IPS-18a (cell line): ENCODE data around the gene SACS.
"Not testable (repeated sequence)": the region's sequence is repeated elsewhere in the genome, so short reads cannot be mapped to it uniquely, and the experiment has no call there.

Experiments
- H3K27ac ChIP-seq: one replicate; pipeline ENCODE4 v1.5.1; 2013; ENCODE audit warnings: low read length
- H3K27me3 ChIP-seq: one replicate; pipeline ENCODE4 v1.6.1; 2013; ENCODE audit warnings: mild to moderate bottlenecking, low read length; ENCODE audit not compliant: control insufficient read depth, insufficient read depth
- H3K36me3 ChIP-seq: one replicate; pipeline ENCODE4 v1.6.1; 2013; ENCODE audit warnings: low read depth, low read length; ENCODE audit not compliant: control insufficient read depth
- H3K4me1 ChIP-seq: one replicate; pipeline ENCODE4 v1.6.1; 2013; ENCODE audit warnings: low read depth, low read length; ENCODE audit not compliant: control insufficient read depth
- H3K4me3 ChIP-seq: one replicate; pipeline ENCODE4 v1.5.1; 2013; ENCODE audit warnings: low read length
- H3K9ac ChIP-seq: one replicate; pipeline ENCODE4 v1.6.1; 2013; ENCODE audit warnings: mild to moderate bottlenecking, low read length, moderate library complexity
- H3K9me3 ChIP-seq: one replicate; pipeline ENCODE4 v1.6.1; 2013; ENCODE audit warnings: low read depth, low read length; ENCODE audit not compliant: control insufficient read depth

The SACS gene

DNA sequence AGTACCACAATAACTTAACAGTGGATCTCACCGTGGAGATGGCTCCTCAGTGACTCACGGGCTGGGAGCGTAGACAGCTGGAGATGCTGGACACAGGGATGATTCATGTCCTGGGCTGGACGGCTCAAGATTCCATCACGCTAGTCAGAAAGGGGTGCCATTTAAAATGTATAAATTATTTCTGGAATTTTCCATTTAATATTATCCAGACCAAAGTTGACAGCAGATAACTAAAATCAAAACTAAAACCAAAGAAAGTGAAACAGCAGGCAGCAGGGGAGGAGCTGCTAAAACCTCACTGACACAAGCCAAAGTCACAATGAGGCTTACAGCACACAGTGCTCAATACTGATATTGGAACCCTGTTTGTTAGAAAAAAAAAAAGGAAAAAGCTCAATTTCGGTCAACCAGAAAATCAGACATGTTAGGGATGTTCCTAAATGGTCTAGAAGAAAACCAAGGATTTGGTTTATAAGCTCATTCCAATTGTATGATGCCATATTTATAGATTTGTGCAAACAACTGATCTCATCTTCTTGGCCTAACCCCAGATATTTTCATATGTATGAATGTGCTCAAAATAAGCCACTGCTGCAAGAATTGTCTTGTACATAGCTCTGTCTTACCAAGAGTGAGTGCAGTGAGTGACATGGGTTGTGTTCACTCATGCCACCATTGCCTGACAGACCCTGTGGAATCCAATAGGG is 111.8 kb downstream of the SACS start:
- no peaks in the 10 kb centered on the region for H3K27me3 ChIP-seq
- peaks cover 16% of the 10 kb centered on the region for H3K4me1 ChIP-seq
- no peaks in the 10 kb centered on the region for H3K36me3 ChIP-seq
- no peak overlapping the region for H3K9ac ChIP-seq
- H3K4me3 ChIP-seq, result no peak overlapping the region
- H3K9me3 ChIP-seq, result no peaks in the 10 kb centered on the region
- no peak overlapping the region for H3K27ac ChIP-seq

DNA sequence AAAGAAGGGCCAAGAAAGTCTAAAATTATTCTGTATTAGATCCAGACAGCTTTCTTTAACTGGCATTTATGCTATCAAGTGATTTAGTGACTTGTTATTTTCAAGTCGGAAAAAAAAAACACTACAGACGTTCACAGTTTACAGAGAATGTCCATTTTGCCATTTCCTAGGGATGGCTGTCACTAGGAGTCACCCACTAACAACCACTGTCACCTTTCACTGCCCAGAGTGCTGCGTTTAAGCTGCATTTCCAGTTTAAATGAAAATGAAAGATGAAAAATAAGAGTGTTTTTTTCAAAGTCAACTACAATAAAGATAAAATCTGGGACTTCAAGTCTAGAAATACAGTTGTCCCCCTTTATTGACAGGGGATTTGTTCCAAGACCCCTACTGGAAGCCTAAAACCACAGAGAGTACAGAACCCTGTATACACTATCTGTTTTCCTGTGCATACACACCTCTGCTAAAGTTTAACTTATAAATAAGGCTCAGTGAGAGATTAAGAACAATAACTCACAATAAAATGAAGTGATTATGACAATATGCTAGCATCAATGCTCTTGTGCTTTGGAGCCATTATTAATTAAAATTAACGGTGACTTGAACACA is 112.5 kb downstream of the SACS start:
- Histone ChIP-seq H3K4me1 (peaks cover 16% of the 10 kb centered on the region), H3K27ac (no peak overlapping the region), H3K4me3 (no peak overlapping the region), H3K9me3 (no peaks in the 10 kb centered on the region), H3K36me3 (no peaks in the 10 kb centered on the region), H3K27me3 (no peaks in the 10 kb centered on the region), H3K9ac (no peak overlapping the region)

DNA sequence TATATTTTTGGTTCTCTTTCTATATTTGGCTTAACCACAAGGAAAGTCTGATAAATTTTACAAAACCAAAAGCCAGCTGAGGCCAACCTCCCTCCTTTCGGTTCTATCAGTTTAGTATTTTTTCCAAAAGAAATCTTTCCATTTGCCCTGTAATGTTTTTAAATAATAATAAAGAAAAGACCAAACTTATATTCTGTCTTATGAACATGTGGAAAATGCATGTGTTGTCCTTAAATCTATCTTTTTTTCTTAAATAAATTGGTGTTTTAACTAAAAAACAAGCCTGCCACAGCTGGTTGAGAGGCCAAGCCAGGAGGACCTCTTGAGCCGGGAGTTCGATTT is 113.6 kb downstream of the SACS start:
- no peaks in the 10 kb centered on the region for H3K36me3 ChIP-seq

DNA sequence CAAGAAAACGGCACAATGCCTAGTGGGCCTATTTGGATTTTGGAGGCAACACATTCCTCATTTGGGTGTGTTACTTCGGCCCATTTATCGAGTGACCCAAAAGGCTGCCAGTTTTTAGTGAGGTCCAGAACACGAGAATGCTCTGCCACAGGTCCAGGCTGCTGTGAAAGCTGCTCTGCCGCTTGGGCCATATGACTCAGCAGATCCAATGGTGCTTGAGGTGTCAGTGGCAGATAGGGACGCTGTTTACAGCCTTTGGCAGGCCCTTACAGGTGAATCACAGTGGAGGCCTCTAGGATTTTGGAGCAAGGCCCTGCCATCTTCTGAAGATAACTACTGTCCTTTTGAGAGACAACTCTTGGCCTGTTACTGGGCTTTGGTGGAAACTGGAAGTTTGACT is 118.7 kb downstream of the SACS start:
- H3K9me3 ChIP-seq, H3K27ac ChIP-seq, H3K4me1 ChIP-seq, H3K36me3 ChIP-seq, H3K9ac ChIP-seq, H3K27me3 ChIP-seq, H3K4me3 ChIP-seq: not testable (repeated sequence)

More for the DNA sequence above, 113.6 kb downstream of the SACS start:
- peaks cover 16% of the 10 kb centered on the region for H3K4me1 ChIP-seq
- no peak overlapping the region for H3K27ac ChIP-seq
- no peaks in the 10 kb centered on the region for H3K9me3 ChIP-seq
- no peaks in the 10 kb centered on the region for H3K27me3 ChIP-seq
- H3K9ac ChIP-seq, result no peak overlapping the region
- H3K4me3 ChIP-seq, result no peak overlapping the region

DNA sequence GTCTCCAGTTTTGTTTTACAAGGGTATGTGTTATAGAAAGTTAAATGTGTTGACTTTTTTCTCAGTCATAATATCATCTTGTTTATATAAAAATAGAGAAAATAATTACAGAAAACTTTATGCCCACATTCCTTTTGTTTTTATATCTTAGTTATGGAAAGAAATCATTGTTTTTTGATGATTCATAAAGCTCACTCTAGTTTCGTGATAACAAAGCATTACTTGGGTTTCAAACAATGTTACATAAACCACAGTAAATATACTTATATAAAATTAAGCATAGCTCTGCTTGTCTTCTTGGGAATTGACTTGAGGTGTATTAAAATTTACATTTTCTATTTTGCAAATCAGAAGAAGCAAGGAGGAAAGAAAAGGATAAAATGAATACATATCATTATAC is 140.9 kb downstream of the SACS start:
- H3K4me3 ChIP-seq, result no peak overlapping the region
- H3K27ac ChIP-seq, result no peak overlapping the region
- no peaks in the 10 kb centered on the region for H3K9me3 ChIP-seq
- H3K4me1 ChIP-seq, result no peaks in the 10 kb centered on the region
- no peaks in the 10 kb centered on the region for H3K36me3 ChIP-seq
- H3K27me3 ChIP-seq, result no peaks in the 10 kb centered on the region
- no peak overlapping the region for H3K9ac ChIP-seq

DNA sequence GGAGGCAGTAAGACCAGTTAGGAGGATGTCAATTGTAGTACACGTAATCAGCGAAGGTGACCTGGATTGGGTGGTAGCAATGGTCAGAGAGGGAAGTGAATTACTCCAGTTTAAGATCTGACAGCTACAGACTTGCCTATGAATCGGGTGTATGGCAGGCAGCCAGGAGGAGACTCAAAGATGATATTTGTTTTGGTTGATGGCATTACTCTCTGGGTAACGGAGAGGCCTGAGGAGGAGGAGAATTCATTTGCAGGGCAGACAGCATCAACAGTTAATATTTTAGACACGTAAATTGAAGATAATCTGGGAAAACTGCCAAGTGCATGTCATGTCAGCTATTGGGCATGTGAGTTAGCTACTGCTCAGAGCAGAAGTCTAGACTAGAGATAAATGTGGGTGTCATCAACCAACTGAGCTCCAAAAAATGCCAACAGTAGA is 143.6 kb downstream of the SACS start:
- Histone ChIP-seq H3K27me3 (no peaks in the 10 kb centered on the region), H3K4me3 (no peak overlapping the region), H3K27ac (no peak overlapping the region), H3K9me3 (no peaks in the 10 kb centered on the region), H3K36me3 (no peaks in the 10 kb centered on the region), H3K9ac (no peak overlapping the region), H3K4me1 (no peaks in the 10 kb centered on the region)

DNA sequence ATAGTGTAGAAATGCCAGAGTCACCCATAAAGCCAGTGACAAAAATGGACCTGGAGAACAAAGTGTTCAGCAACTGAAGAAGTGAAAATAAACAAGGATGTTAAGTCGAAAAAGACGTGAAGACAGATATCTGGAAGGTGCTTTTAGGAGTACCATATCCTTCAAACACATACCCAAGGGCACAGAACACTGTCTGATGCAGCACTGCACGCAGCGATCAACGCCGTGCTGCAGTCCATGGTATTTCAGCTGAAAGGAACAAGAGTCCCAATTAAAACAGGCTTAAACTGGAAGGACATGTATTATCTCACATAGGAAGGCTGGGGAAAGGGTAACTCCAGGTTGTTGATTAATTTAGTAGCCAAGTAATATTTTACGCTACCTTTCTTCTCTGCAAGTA is 144.5 kb downstream of the SACS start:
- no peak overlapping the region for H3K4me3 ChIP-seq
- H3K27me3 ChIP-seq, result no peaks in the 10 kb centered on the region
- H3K27ac ChIP-seq, result no peak overlapping the region
- H3K4me1 ChIP-seq, result no peaks in the 10 kb centered on the region
- H3K9me3 ChIP-seq, result no peaks in the 10 kb centered on the region
- H3K36me3 ChIP-seq, result no peaks in the 10 kb centered on the region
- H3K9ac ChIP-seq, result no peak overlapping the region

DNA sequence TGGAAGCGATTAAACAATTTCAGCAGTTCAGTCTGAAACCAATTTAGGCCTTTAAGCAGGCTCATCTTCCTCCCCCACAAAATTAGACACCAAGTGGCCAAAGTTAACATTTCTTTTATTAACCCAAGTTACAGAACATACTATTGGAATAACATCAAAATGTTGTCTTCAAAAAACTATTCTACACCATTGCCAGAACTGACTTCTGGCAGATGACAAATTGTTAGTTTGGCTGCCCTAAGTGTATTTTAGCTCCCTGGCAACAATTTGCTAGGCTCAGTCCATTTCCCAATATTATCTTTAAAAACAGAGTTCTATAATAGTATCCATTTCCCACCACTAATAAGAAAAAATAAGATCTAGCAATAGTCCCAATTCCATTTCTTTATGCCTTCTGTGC is 144.9 kb downstream of the SACS start:
- H3K36me3 ChIP-seq, result no peaks in the 10 kb centered on the region
- no peaks in the 10 kb centered on the region for H3K9me3 ChIP-seq
- no peak overlapping the region for H3K9ac ChIP-seq
- no peak overlapping the region for H3K4me3 ChIP-seq
- no peaks in the 10 kb centered on the region for H3K4me1 ChIP-seq
- no peak overlapping the region for H3K27ac ChIP-seq
- H3K27me3 ChIP-seq, result no peaks in the 10 kb centered on the region

DNA sequence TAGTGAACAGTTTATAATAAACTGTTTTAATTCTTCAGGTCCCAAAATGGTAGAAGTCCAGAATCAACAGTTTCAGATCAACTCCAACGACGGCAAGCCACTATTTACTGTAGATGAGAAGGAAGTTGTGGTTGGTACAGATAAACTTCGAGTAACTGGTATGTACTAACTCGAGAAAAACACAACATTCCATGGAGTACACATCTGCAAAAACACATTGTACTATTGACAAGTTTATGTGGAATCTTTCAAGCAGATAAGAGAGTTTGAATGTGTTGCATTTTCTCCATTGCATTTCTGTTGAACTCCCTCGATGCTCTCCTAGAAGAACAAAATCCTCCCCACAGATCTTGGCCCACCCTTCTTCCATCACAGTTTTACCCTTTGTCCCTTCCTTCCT is 154.2 kb downstream of the SACS start:
- Histone ChIP-seq H3K27ac (no peak overlapping the region), H3K9ac (no peak overlapping the region), H3K9me3 (no peaks in the 10 kb centered on the region), H3K4me3 (no peak overlapping the region), H3K27me3 (no peaks in the 10 kb centered on the region), H3K36me3 (no peaks in the 10 kb centered on the region), H3K4me1 (no peaks in the 10 kb centered on the region)
